GM23248 (cell line): ENCODE measurements around the gene MPDZ. TPM values are rescaled to one million over a fixed set of nuclear protein-coding genes. Genes with fewer than 3 reads are reported as not detected.

Source experiments
- DNase-seq: peaks from one replicate; pipeline ENCODE4 v3.0.0-alpha.2; 2015
- H2AFZ ChIP-seq: fragments of 200-600 bp; sonication (generic); 2 replicates; pipeline ENCODE4 v1.6.1; 2016; ENCODE audit warnings: antibody characterized with exemption
- H3F3A ChIP-seq: fragments of 200-600 bp; sonication (generic); 2 replicates; pipeline ENCODE4 v1.6.1; 2016; ENCODE audit warnings: mild to moderate bottlenecking, antibody characterized with exemption, mixed run types; ENCODE audit not compliant: insufficient read depth
- H3K27ac ChIP-seq: fragments of 200-600 bp; sonication (generic); 2 replicates; pipeline ENCODE4 v1.5.1; 2016; ENCODE audit warnings: mild to moderate bottlenecking
- H3K27me3 ChIP-seq: fragments of 200-600 bp; sonication (generic); replicated peaks from 2 replicates; pipeline ENCODE4 v1.6.1; 2016; ENCODE audit warnings: mild to moderate bottlenecking; ENCODE audit not compliant: insufficient read depth
- H3K36me3 ChIP-seq: fragments of 200-600 bp; sonication (generic); 2 replicates; pipeline ENCODE4 v1.6.1; 2016; ENCODE audit warnings: low read depth, mild to moderate bottlenecking
- H3K4me1 ChIP-seq: fragments of 200-600 bp; sonication (generic); 2 replicates; pipeline ENCODE4 v1.6.1; 2016; ENCODE audit warnings: mild to moderate bottlenecking; ENCODE audit not compliant: insufficient read depth
- H3K4me2 ChIP-seq: fragments of 200-600 bp; sonication (generic); one replicate; pipeline ENCODE4 v1.6.1; 2016; ENCODE audit warnings: mild to moderate bottlenecking; ENCODE audit not compliant: unreplicated experiment
- H3K4me3 ChIP-seq: fragments of 200-600 bp; sonication (generic); 2 replicates; pipeline ENCODE4 v1.5.1; 2016; ENCODE audit warnings: mild to moderate bottlenecking
- H3K79me2 ChIP-seq: fragments of 200-600 bp; sonication (generic); 2 replicates; pipeline ENCODE4 v1.6.1; 2016; ENCODE audit warnings: mild to moderate bottlenecking; ENCODE audit not compliant: insufficient read depth
- H3K9ac ChIP-seq: fragments of 200-600 bp; sonication (generic); 2 replicates; pipeline ENCODE4 v1.6.1; 2016; ENCODE audit warnings: mild to moderate bottlenecking
- H3K9me2 ChIP-seq: fragments of 200-600 bp; sonication (generic); 2 replicates; pipeline ENCODE4 v1.6.1; 2016; ENCODE audit warnings: mixed run types, mild to moderate bottlenecking, moderate library complexity; ENCODE audit not compliant: insufficient read depth
- H3K9me3 ChIP-seq: fragments of 200-600 bp; sonication (generic); one replicate; pipeline ENCODE4 v1.6.1; 2017; ENCODE audit warnings: low read depth
- H4K20me1 ChIP-seq: fragments of 200-600 bp; sonication (generic); 2 replicates; pipeline ENCODE4 v1.6.0; 2016; ENCODE audit not compliant: insufficient read depth
- EZH2 ChIP-seq: fragments of 200-600 bp; sonication (generic); IDR thresholded peaks from 2 replicates; pipeline ENCODE4 v1.6.1; 2018; ENCODE audit warnings: antibody characterized with exemption, mild to moderate bottlenecking; ENCODE audit not compliant: insufficient read depth, poor library complexity, severe bottlenecking
- EZH2phosphoT487 ChIP-seq: fragments of 200-600 bp; sonication (generic); IDR thresholded peaks from 2 replicates; pipeline ENCODE4 v1.6.1; 2018; ENCODE audit warnings: antibody characterized with exemption, moderate library complexity, mild to moderate bottlenecking, low read depth; ENCODE audit not compliant: insufficient read depth
- WGBS, 2 experiments: methylation state at CpG; one replicate each; pipeline ENCODE4 v1.1.6; 2015 to 2017; ENCODE audit warnings: low lambda C conversion rate in 2 of 2, low coverage in 1 of 2; ENCODE audit errors: missing lambda C conversion rate in 2 of 2; 5-methylcytosine and 5-hydroxymethylcytosine counted together
- in situ Hi-C: fragments of 300-500 bp; cut with MboI; formaldehyde crosslinking; loops from 2 replicates; pipeline ENCODE4 v1.15.0; 2020
- polyA plus RNA-seq: library from polyadenylated mRNA; unstranded; fragments of >200 nt; fragmentation: Nextera tagmentation; extraction: Ambion mirVana; gene quantifications from 2 replicates; pipeline ENCODE4 v1.2.1, GENCODE V29; 2016
- total RNA-seq: library from RNA; depleted of rRNA; stranded (reverse); fragments of >200 nt; shearing (Covaris generic); gene quantifications from 2 replicates; pipeline ENCODE4 v1.2.3, GENCODE V29; 2014

Gene MPDZ
- total and polyA plus RNA-seq, 2 experiments from 2014 or later, result 17.2 to 31.9 TPM

DNA sequence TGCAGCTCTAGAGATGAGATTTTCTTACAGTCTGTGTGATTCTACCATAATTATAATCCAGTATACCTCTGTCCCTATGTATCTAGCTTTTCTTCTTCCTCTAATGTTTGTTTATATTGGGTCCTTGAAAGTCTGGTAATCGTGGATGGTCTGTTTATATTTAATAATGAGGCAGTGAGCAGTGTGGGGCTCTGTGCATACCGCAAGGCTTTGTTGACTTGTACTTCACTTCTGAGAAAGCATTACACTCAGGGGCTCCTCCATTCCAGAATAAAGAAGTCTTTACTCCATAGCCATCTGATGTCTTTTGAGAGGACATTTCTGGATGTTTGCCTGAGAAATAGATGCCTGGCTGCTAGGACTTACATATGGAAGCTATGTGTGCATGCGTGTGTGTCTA lies 4.5 kb upstream of the MPDZ start:
- no peaks in the 10 kb centered on the region for H3K27me3 ChIP-seq
- no peak overlapping the region for H3K27ac ChIP-seq
- no peak for DNase-seq
- H3K79me2 ChIP-seq, result no peaks in the 10 kb centered on the region
- H3K9me2 ChIP-seq, result no peaks in the 10 kb centered on the region
- TF ChIP-seq EZH2 (no peak), EZH2phosphoT487 (no peak)
- H3K4me2 ChIP-seq, result no peak overlapping the region
- WGBS, 2 experiments, result 73 to 81% methylated on average over 3 of the region's 3 CpGs
- in situ Hi-C loops, result no loop called here
- H3K4me3 ChIP-seq, result no peak overlapping the region
- H3K4me1 ChIP-seq, result peaks cover 36% of the 10 kb centered on the region
- no peak overlapping the region for H2AFZ ChIP-seq
- no peaks in the 10 kb centered on the region for H3K9me3 ChIP-seq
- H3F3A ChIP-seq, result peaks cover 34% of the 10 kb centered on the region
- no peak overlapping the region for H3K9ac ChIP-seq
- H3K36me3 ChIP-seq, result no peaks in the 10 kb centered on the region
- no peaks in the 10 kb centered on the region for H4K20me1 ChIP-seq

GRCh38 chr9:13282998-13283397 lies 3.5 kb upstream of the MPDZ start:
- no peaks in the 10 kb centered on the region for H3K9me3 ChIP-seq
- peaks cover 9% of the 10 kb centered on the region for H3K79me2 ChIP-seq
- peaks cover 38% of the 10 kb centered on the region for H3K4me1 ChIP-seq
- H3K27me3 ChIP-seq, result no peaks in the 10 kb centered on the region
- H3K27ac ChIP-seq, result peak overlapping the region; percentile 5; the same call in 1 of the 2 replicates
- H4K20me1 ChIP-seq, result no peaks in the 10 kb centered on the region
- no peak overlapping the region for H3K4me3 ChIP-seq
- no peaks in the 10 kb centered on the region for H3K9me2 ChIP-seq
- peaks cover 34% of the 10 kb centered on the region for H3F3A ChIP-seq
- in situ Hi-C loops, result no loop called here
- no peak overlapping the region for H3K9ac ChIP-seq
- TF ChIP-seq EZH2, result no peak
- TF ChIP-seq EZH2phosphoT487, result no peak
- no peak overlapping the region for H2AFZ ChIP-seq
- peak; percentile 34 for DNase-seq
- H3K4me2 ChIP-seq, result peak overlapping the region; percentile 61
- H3K36me3 ChIP-seq, result no peaks in the 10 kb centered on the region

GRCh38 chr9:13281356-13282016 lies 2.0 kb upstream of the MPDZ start:
- no peaks in the 10 kb centered on the region for H4K20me1 ChIP-seq
- H3K9ac ChIP-seq, result no peak overlapping the region
- no peaks in the 10 kb centered on the region for H3K27me3 ChIP-seq
- H3K4me2 ChIP-seq, result peak overlapping the region; percentile 20
- WGBS, 2 experiments, result 68 to 69% methylated on average over 5 of the region's 5 CpGs
- in situ Hi-C loops, result no loop called here
- H3K9me2 ChIP-seq, result no peaks in the 10 kb centered on the region
- peaks cover 24% of the 10 kb centered on the region for H3K79me2 ChIP-seq
- H3K36me3 ChIP-seq, result no peaks in the 10 kb centered on the region
- H2AFZ ChIP-seq, result no peak overlapping the region; the same call in 1 of the 2 replicates
- H3K4me3 ChIP-seq, result no peak overlapping the region
- H3K4me1 ChIP-seq, result peaks cover 42% of the 10 kb centered on the region
- no peaks in the 10 kb centered on the region for H3K9me3 ChIP-seq
- DNase-seq, result no peak
- peaks cover 39% of the 10 kb centered on the region for H3F3A ChIP-seq
- TF ChIP-seq EZH2phosphoT487 (no peak), EZH2 (no peak)
- no peak overlapping the region; the same call in 1 of the 2 replicates for H3K27ac ChIP-seq

DNA sequence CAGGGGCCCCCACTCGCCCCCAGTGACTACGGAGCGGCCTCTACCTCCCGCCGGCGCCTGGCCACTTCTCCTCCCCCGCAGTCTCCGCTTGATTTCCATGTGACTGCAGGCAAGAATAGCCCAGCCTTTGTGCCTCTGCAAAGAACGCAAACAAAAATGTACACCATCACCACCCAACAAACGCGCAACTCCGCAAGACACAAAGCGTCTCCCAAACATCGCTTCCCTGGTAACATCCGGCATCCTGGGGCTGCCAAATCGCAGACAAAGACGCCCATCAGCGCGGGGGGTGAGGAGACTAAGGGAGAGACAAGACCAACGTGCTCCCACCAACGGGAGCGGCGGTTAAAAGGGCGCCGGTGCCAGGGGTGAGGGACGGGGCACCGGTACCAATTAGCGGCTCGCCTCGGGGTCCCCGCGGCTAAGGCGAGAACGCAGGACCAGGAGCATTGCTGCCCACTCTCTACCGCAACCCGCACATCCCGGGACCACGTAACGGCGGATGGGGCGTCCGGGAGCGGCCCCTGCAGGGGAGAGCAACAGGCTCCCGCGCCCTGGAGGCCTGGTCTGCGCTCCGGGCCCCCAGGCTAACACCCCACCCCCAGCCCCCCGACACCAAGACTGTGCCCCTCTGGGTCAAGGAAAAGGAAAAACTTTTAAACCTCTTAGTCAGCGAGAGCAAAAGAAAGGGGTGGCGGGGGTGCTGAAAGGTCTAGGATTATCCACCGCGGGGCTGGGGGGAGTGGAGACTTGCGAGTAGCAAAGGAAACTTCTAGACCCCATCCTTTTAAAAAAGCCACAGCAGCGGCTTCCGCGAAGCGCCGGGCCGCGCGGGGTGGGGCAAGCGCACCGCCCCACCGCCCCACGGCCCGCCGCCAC lies 885 bp downstream of the MPDZ start:
- DNase-seq, result peak; percentile 81
- Histone ChIP-seq H3K27ac (peak overlapping the region; percentile 84), H3K27me3 (no peaks in the 10 kb centered on the region), H3K4me3 (peak overlapping the region; percentile 89), H3K9me3 (no peaks in the 10 kb centered on the region), H3K79me2 (peaks cover 51% of the 10 kb centered on the region), H3K4me1 (peaks cover 53% of the 10 kb centered on the region), H2AFZ (peak overlapping the region; percentile 94), H4K20me1 (no peaks in the 10 kb centered on the region), H3F3A (peaks cover 61% of the 10 kb centered on the region), H3K4me2 (peak overlapping the region; percentile 95), H3K9ac (peak overlapping the region; percentile 93), H3K36me3 (no peaks in the 10 kb centered on the region), H3K9me2 (no peaks in the 10 kb centered on the region)
- 2% methylated on average over 37 to 67 of the region's 67 CpGs for WGBS, 2 experiments
- in situ Hi-C loops, result no loop called here
- TF ChIP-seq EZH2phosphoT487 (no peak), EZH2 (no peak)
